AG10803 (cell line): ENCODE measurements around the gene PDE8B.

Experiments
- DNase-seq: peaks from one replicate; pipeline ENCODE4 v3.0.0; 2010; ENCODE audit warnings: low read depth
- H3K4me3 ChIP-seq: 2 replicates; pipeline ENCODE4 v1.5.1; 2011; ENCODE audit warnings: mild to moderate bottlenecking, low read length, control low read depth
- CTCF ChIP-seq: conservative IDR thresholded peaks from 2 replicates; pipeline ENCODE4 v1.5.1; 2011; ENCODE audit warnings: mild to moderate bottlenecking, low read length, control low read depth, inconsistent platforms

The PDE8B gene

GRCh38 chr5:77250021-77250420 lies 39.5 kb downstream of the PDE8B start:
- no peak overlapping the region for H3K4me3 ChIP-seq
- TF ChIP-seq CTCF = no peak
- no peak for DNase-seq

- DNase-seq = no peak
- H3K4me3 ChIP-seq = no peak overlapping the region
- no peak for TF ChIP-seq CTCF
These were observed 41.4 kb downstream of the PDE8B start for GRCh38 chr5:77251921-77252320.

GRCh38 chr5:77255617-77256016 lies 45.1 kb downstream of the PDE8B start:
- no peak for TF ChIP-seq CTCF
- H3K4me3 ChIP-seq = no peak overlapping the region

GRCh38 chr5:77256406-77256805 lies 45.9 kb downstream of the PDE8B start:
- no peak for DNase-seq
- no peak overlapping the region for H3K4me3 ChIP-seq
- TF ChIP-seq CTCF = no peak

More at GRCh38 chr5:77255617-77256016, 45.1 kb downstream of the PDE8B start:
- DNase-seq = no peak

GRCh38 chr5:77258652-77259051 lies 48.2 kb downstream of the PDE8B start:
- DNase-seq = no peak
- TF ChIP-seq CTCF = no peak
- H3K4me3 ChIP-seq = no peak overlapping the region

GRCh38 chr5:77259476-77259875 lies 49.0 kb downstream of the PDE8B start:
- no peak overlapping the region for H3K4me3 ChIP-seq
- TF ChIP-seq CTCF = no peak
- no peak for DNase-seq

GRCh38 chr5:77262697-77263096 lies 52.2 kb downstream of the PDE8B start:
- no peak for DNase-seq
- no peak overlapping the region for H3K4me3 ChIP-seq
- TF ChIP-seq CTCF = no peak
